HG03439 (cell line): ENCODE measurements around the gene PKN3.

Experiments used
- ATAC-seq: cut with Tn5 transposase; IDR thresholded peaks from one replicate; pipeline ENCODE4 v1.9.1; 2021; ENCODE audit warnings: mild to moderate bottlenecking, moderate library complexity; ENCODE audit not compliant: unreplicated experiment

PKN3 gene

DNA sequence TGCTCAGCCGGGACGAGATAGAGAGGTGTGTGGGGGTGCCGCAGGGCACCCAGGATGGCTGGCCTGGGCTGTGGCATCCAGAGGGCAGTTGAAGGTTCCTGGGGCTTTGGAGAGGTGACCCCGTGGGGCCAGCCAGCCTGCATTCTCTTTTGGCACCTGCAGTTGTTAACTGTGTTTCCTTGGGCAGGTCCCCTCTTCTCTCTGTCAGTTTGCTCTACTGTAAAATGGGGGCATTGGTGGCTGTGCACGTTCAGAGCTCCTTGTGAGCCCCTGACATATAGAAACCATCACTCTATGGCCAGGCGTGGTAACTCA, 13.1 kb downstream of the PKN3 start:
- ATAC-seq: no peak

DNA sequence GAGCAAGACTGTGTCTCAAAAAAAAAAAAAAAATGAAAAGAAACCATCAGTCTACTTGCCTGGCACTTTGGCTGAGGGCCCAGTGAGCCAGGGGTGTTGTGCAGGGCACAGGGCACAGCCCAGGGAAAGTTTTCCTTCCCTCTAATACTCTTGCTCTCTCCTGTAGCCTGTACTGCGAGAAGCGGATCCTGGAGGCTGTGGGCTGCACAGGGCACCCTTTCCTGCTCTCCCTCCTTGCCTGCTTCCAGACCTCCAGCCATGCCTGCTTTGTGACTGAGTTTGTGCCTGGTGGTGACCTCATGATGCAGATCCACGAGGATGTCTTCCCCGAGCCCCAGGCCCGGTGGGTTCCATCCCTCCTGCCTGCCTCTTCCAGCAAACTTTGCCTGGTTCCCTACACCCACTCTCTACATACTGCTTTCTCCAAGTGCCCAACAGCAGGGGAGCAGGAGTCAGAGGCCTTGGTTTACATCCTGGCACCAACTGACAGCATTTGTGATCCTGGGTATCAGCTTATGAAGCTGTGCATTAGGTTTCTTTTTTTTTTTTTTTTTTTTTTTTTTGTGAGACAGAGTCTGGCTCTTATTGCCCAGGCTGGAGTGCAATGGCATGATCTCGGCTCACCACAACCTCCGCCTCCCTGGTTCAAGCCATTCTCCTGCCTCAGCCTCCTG, 14.4 kb downstream of the PKN3 start:
- no peak for ATAC-seq

DNA sequence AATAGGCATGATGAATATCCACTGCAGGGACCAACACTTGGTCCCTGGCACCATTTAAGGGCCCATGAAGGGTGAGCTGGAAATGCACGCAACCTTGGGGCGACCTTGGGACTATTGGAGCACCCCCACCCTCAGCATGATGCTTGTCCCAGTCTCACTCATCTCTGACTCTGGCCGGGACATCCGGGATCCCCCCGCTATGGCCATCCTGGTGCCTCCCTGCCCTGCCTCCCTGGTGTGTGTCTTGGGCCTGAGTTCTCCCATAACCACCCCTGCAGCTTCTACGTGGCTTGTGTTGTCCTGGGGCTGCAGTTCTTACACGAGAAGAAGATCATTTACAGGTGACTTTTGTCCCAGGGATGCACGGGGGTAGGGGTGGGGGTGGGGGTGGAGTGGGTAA, 15.7 kb downstream of the PKN3 start:
- no peak for ATAC-seq

DNA sequence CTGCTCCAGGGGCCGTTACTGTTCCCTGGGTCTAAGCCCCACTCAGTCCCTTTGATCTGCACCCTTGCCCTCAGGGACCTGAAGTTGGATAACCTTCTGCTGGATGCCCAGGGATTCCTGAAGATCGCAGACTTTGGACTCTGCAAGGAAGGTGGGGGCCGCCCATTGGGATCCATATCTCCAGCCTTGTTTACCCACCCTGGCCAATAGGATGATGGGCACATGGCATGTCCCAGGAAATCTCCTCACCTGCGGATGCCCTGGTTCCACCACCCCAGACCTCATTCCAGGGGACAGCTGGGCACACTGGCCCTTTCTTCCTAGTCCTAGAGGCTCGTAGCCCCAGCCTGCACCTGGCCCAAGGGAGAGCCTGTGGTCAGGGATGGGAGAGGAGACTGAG, 16.2 kb downstream of the PKN3 start:
- ATAC-seq: no peak

DNA sequence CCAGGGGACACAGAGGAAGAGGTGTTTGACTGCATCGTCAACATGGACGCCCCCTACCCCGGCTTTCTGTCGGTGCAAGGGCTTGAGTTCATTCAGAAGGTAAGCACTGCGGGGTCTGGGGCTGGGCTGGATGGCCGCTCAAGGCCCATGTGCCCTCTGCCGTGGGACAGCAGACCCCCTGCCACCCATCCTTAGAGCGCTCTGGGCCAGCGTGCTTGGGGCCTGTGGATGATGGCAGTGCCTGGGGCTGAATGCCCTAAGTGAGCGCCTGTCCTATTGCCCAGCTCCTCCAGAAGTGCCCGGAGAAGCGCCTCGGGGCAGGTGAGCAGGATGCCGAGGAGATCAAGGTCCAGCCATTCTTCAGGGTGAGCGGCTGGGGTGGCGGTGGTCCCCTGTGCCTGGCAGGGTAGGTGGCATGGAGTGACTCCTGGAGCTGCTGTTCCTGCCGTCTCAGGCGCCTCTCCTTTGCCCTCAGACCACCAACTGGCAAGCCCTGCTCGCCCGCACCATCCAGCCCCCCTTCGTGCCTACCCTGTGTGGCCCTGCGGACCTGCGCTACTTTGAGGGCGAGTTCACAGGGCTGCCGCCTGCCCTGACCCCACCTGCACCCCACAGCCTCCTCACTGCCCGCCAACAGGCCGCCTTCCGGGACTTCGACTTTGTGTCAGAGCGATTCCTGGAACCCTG, 17.8 kb downstream of the PKN3 start:
- no peak for ATAC-seq

DNA sequence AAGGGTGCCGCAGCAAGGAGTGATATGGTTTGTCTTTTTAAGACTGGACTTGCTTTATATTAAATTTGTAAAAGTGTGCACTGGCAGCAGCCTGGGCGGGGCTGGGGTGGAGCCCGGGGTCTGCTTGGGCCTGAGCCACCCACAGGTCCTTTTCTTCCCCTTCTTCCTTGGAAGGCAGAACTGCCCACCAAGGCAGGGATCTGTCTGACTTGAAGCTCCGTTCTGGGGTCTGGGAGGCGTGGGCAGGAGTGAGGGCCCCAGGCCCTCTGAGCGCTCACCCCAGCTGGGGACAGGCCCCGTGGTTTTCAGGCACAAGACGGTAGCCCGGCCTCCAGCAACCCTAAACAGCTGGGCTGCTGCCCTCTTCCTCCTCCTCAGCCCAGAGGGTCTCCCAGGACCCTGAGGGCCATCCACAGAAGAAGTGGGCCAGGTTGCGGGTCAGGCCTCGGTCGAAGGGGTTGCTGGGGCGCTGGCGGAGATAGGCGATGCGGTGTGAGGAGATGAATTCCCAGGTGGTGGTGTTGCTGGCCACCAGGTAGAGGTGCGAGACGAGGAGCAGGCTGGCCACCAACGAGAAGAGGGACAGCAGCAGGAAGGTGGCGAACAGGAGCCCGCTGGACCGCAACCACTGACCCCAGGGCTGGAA, 18.7 kb downstream of the PKN3 start:
- ATAC-seq: no peak

DNA sequence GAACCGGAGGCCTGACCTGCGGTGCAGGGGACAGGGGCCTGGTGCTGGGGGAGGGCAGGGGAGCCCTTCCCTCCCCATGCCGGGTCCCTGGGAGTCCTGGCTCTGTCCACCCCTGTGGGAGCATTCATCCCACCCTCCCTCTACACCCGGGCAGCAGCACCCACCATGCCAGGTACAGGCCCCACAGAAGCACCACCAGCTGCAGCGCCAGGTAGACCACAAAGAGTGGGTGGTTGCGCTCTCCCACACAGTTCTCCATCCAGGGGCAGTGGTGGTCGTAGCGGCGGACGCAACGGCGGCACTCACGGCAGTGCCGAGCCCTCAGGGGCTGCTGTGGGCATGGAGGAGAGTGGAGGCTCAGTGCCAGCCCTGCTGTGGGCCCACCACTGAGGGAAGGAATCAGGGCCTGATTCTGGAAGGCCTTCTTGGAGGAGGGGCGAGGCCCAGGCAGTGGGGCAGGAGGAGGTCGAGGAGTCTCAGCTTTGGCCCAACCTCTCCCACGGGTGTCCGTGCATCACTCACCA, 19.2 kb downstream of the PKN3 start:
- ATAC-seq: no peak

DNA sequence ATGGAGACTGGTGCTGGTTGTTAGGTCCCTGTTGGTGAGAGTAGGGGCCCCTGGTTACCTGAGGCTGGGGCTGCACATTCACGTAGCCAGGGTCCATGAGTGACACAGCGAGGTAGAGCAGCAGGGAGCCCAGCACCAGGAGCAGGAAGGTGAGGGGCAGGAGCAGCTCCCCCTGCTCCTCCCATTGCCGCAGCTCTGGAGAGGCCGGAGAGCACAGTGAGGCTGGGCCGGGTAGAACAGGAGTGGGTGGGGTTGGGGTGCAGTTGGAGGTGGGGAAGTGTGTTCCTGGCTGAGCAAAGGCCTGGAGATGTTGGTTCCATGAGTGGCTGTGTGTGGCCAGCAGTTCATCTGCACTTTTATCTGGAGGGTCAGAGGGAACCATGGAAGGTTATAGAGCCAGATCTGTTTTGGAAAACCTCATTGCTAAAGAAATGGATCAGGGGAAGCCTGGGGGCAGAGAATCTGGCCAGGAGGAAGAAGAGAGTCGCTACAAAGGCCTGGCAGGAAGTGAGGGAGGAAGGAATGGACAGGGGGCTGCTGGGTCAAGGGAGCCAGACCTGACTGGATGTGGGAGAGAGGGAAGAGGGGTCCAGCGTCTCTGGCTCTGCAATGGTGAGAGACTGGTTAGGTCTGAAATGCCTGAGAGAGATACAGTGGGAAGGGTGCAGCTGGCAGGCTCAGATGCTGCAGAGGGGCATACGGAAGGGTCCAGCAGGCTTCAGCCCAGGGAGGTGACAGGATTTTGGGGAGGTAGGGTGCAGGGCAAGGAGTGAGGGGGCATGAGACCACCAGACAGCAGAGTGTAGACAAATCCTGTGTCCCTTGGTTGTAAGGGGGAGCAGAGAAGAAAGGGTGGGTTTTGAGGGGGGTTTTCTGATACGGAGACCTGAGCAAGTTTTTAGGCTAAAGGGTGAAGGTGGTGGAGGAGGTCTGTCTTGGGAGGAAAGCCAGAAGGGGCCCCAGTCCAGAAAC, 20.4 kb downstream of the PKN3 start:
- no peak for ATAC-seq

DNA sequence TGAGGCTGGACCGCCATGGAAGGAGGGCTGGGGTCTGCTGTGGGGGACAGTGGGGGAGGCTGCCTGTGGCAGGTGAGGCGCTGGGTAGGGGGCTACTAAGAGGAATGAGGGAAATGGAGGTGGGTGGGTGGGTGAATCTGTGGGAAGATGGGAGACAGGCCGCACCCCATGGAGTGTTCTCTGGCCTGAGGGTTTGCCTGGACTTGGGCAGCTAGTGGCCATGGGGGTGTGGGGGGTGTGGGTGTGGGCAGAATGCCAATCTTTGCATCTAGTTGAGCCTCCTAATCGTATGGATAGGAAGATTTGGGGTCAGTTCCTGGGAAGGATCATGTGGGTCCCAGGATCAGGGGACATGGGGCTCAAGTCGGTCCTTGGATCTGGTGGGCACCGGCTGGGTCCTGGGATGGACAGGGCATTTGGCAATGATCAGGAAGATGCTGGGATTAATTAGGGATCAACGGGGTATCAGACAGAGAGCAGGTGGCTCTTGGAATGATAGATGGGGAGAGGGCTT, 21.1 kb downstream of the PKN3 start:
- ATAC-seq: no peak

DNA sequence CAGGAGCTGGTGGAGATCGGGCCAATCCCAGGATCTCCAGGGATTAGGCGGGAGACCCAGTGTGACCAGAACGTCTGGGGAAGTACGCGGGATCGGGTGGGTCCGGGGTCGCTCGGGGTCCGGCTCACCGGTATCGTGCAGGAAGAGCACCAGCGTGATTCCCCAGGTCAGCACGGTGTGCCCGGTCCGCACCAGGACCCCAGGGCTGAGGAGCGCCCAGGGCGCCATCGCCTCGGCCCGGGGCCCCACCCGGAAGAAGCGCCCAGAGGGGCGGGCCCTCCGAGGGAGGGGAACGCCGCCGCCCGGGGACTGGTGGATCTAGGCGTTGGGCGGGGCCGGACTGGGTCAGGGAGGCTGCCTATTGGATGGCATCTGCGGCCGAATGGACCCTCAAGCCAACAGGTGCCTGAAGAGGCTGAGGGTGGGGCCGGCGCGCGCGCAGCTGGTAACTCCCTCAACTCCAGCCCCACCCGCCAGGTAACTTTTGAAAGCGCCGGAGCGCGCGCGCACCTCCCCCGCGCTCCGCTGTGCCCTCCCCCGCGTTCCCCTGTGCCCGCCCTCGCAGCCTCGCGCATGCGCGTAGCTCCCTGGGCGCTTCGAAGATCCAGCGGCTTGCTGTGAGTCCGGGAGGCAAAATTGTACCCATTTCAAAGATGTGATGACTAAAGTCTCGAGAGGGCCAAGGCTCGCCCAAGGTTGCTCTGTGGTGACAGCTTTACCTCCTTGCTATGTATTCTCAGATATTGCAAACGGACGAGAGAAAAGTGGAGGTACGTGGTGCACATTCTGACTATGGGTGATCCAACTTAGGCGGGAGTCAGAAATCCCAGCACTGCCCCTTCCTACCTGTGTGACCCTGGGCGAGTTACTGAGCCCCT, 21.8 kb downstream of the PKN3 start, which contains the start of gene ZDHHC12:
Gene ZDHHC12, minus strand, starts transcription at position 262 of the 878 bp plus-strand sequence. Its CDS starts 34 bp downstream, at position 228.
- ATAC-seq: peak; percentile 96

DNA sequence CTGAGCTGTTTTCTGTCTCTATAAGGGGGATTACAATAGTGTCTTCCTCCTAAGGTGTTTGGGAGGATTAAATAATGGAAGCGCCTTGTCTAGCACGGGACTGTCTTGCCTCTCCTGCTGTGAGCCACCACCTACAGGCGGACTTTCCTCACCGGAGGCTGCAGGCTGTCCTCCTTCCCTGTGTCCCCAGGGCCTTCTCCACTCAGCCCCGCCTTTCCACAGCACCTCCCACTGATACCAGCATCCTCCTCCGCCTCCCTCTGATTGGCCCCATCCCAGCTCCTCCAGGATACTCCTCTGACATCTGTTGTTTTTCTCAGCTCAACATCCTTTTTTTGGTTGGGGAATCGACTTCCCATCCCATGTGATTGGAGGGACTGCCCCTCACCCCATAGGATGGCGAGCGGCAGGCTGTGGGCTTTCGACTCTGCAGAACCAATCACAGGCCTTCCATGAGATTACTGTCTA, 22.5 kb downstream of the PKN3 start:
- peak; percentile 13 for ATAC-seq

DNA sequence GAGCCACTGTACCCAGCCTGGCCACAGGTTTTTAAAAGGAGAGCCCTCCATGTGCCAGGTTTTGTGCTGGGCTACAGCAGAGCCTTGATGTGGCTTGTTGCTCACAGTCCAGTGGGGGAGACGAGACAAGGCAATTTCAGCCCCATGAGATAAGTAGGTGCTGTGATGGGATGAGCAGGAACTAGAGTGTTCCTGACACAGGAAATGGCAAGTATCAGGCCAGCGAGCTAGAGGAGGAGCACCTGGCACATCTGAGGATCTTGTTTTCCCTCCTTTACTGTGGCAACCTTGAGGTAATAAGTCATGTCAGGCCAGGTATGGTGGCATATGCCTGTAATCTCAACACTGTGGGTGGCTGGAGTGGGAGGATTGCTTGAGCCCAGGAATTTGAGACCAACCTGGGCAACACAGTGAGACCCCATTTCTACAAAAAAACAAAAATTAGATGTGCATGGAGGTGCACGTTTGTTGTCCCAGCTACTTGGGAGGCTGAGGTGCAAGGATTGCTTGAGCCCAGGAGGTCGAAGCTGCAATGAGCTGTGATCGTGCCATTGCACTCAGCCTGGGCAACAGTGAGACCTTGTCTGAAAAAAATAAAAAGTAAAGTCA, 25.4 kb downstream of the PKN3 start:
- ATAC-seq: no peak

DNA sequence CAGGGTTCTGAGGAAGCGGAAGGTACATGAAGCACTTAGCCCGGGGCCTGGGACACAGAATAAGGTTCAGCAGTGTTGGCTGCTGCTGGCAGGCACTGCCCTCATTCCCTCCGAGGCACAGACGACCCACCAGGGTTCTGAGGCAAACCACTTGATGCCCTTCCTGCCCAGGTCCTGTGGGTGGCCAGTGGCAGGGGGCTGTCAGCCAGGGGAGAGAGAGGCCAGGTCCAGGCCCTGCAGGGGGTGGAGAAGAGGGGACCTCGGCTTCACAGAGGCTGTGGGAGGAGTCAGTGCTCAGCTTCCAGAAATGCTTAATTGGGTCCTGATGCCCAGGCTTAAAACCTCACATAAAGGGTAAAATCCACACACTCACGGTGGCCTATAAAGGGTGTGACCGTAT, 26.0 kb downstream of the PKN3 start:
- ATAC-seq: no peak

DNA sequence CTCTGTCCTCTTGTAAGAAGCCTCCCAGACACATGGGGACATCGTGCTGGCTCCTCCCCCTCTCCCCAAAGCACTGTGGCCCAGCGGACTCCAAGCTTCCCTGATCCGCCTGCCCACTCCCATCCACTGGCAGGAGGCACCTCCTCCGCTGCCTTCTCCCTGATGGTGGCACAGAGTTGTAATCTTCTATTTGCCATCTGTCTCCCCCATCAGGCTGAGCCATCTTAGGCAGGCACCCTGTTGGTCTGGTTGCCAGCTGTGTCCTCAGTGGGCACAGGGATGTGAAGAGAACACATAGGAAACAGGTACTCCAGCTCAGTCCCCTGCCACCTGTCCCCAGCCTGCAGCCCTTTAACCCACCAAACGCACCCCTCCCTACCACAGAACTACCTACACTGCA, 27.0 kb downstream of the PKN3 start:
- no peak for ATAC-seq

DNA sequence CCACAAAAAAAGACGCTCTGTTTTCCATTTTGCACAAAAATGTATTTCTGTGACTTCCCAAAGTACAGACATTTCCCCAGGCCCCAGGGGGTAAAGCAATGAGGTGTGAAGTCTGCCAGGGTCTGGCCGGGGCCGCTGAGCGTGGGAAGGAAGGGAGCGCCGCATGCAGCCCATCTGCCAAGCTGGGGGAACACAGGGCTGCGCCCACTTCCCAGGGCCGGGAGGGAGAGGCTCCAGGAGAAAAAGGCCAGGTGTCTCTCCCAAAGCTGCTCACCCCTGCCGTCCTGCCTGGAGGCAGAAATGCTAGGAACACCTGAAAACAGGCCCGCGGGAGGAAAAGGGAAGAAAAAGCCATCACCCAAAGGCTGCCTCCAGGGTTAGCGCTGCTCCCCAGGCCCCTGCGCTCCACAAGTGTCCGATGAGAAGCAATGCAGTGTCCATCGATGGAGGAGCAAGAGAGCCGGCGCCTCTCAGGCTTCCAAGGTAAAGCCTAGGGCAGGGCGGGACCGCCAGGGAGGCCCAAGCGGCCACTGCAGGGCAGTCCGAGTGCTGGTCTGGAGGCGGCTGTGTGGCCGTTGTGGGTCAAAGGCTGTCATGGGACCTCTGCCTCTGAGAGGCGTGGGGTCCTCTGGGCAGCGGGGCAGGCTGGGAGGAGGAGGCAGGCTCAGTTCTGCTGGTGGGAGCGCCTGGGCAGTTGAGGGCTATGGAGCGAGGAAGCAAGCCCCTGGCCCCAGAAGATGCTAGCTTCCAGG, 27.6 kb downstream of the PKN3 start:
- ATAC-seq: no peak

DNA sequence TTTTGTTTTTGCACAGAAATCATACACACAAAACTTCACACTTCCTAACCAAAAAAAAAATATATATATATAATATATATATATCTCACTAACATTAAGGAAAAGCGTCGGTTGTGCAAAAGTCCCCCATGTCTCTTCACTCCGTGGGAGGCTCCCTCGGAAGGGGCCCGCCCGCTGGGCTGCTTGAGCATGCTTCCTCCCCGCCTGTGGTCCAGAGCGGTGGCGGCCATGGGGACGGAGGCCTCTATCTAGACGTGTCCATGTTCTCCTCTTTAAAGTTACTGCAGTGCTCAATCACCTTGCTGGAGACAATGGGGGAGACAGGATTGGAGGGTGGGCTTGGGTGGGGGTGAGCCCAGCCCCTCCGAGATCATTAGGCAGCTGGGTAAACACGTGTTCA, 28.8 kb downstream of the PKN3 start:
- ATAC-seq: no peak

DNA sequence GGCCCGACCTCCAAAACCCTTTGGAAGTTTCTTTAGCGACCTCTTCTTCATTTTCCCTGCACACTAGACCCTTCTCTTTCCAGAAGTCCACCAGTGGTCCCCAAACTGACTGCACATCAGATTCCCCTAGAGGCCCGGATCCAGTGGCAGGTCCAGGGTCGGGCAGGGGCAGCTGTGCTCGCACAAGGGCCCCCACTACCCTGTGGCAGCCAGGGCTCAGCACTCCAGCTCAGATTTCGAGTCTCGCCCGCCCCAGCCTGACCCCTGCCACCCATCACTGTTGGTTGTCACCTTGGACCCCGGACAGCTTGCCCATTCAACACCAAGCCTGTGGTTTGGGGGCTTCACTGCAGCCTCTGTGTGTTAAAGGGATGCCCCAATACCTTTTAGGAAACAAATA, 29.4 kb downstream of the PKN3 start:
- no peak for ATAC-seq

DNA sequence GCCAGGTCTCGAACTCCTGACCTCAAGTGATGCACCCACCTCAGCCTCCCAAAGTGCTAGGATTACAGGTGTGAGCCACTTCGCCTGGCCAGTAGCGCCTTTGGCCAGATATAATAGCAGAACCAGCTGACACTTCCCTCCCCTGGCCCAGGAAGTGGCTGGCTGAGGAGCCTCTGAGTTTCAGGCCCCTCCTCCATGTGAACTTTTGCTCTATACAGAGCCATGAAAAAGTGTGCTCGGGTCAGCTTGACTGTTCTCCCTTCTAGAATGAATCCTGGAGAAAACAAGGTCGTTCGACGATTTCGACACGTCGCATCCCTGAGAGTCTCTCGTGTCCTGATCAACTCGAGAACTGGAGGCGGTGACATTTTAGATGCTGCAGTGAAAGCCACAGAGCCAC, 30.3 kb downstream of the PKN3 start:
- ATAC-seq: no peak

DNA sequence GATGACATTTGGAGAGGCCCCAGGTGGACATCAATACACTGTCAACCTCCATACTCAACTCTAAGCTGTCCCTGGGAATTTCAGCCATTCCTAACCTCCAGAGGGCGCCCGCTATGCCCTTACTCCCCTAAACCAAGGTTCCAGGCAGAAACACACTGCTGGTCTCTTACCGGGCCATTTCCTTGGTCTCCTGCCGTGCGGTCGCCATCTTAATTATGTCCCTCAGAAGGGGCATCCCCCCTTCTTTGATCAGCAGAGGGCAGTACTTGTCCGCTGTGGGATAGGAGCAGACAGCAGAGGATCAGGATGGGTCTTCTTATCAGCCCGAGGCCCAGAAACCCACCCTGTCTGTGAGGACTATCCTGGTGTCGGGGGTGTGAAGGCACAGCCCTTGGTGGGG, 31.0 kb downstream of the PKN3 start:
- ATAC-seq: no peak
